Duodenal mucosa (tissue), 2 donors: Measurements from ENCODE around the gene LURAP1L.

Experiments
- H3K27ac ChIP-seq: one replicate; pipeline ENCODE4 v1.7.0; 2013; ENCODE audit warnings: low read depth, low read length
- H3K27me3 ChIP-seq, 2 donors: one replicate each; pipeline ENCODE4 v1.7.0; 2013; ENCODE audit warnings: low read length in 2 of 2, control low read depth in 1 of 2; ENCODE audit not compliant: insufficient read depth in 2 of 2, control insufficient read depth in 1 of 2
- H3K36me3 ChIP-seq, 2 donors: one replicate each; pipeline ENCODE4 v1.7.0; 2013; ENCODE audit warnings: low read length in 2 of 2, control low read depth in 1 of 2; ENCODE audit not compliant: insufficient read depth in 2 of 2, control insufficient read depth in 1 of 2
- H3K4me1 ChIP-seq, 2 donors: one replicate each; pipeline ENCODE4 v1.7.0; 2013; ENCODE audit warnings: low read length in 2 of 2, control low read depth in 1 of 2; ENCODE audit not compliant: insufficient read depth in 2 of 2, control insufficient read depth in 1 of 2
- H3K4me3 ChIP-seq, 2 donors: one replicate each; pipeline ENCODE4 v1.7.0; 2013; ENCODE audit warnings: low read length in 2 of 2, low read depth in 1 of 2
- H3K9ac ChIP-seq, 2 donors: one replicate each; pipeline ENCODE4 v1.7.0; 2013; ENCODE audit warnings: low read length in 2 of 2, low read depth in 1 of 2
- H3K9me3 ChIP-seq, 2 donors: one replicate each; pipeline ENCODE4 v1.7.0; 2013; ENCODE audit warnings: low read length in 2 of 2, control low read depth in 1 of 2; ENCODE audit not compliant: control insufficient read depth in 1 of 2

The LURAP1L gene

GRCh38 chr9:12790001-12790400 lies 15.2 kb downstream of the LURAP1L start:
- Histone ChIP-seq H3K36me3 (no peaks in the 10 kb centered on the region), H3K9me3 (no peaks in the 10 kb centered on the region), H3K9ac (no peak overlapping the region), H3K27ac (no peak overlapping the region), H3K4me1 (peaks cover 5 to 8% of the 10 kb centered on the region in 2 donors), H3K27me3 (no peaks in the 10 kb centered on the region), H3K4me3 (no peak overlapping the region)

- H3K4me3 ChIP-seq, result no peak overlapping the region
- no peaks in the 10 kb centered on the region for H3K36me3 ChIP-seq
- no peak overlapping the region for H3K27ac ChIP-seq
- H3K27me3 ChIP-seq, result no peaks in the 10 kb centered on the region
- H3K9me3 ChIP-seq, result no peaks in the 10 kb centered on the region
- no peaks in the 10 kb centered on the region for H3K4me1 ChIP-seq
- no peak overlapping the region for H3K9ac ChIP-seq
Measured at GRCh38 chr9:12790883-12791282, 16.1 kb downstream of the LURAP1L start.

GRCh38 chr9:12794101-12794799 lies 19.4 kb downstream of the LURAP1L start:
- Histone ChIP-seq H3K9me3 (no peaks in the 10 kb centered on the region), H3K27ac (no peak overlapping the region), H3K27me3 (no peaks in the 10 kb centered on the region), H3K36me3 (no peaks in the 10 kb centered on the region), H3K4me1 (no peaks in the 10 kb centered on the region), H3K9ac (no peak overlapping the region), H3K4me3 (no peak overlapping the region)

- H3K9ac ChIP-seq, result no peak overlapping the region
- no peak overlapping the region for H3K27ac ChIP-seq
- no peaks in the 10 kb centered on the region for H3K36me3 ChIP-seq
- no peak overlapping the region for H3K4me3 ChIP-seq
- H3K4me1 ChIP-seq, result no peaks in the 10 kb centered on the region
- H3K9me3 ChIP-seq, result no peaks in the 10 kb centered on the region
- H3K27me3 ChIP-seq, result no peaks in the 10 kb centered on the region
Measured at GRCh38 chr9:12796601-12797000, 21.8 kb downstream of the LURAP1L start.

GRCh38 chr9:12797037-12797436 lies 22.2 kb downstream of the LURAP1L start:
- Histone ChIP-seq H3K27ac (no peak overlapping the region), H3K4me1 (no peaks in the 10 kb centered on the region), H3K27me3 (no peaks in the 10 kb centered on the region), H3K36me3 (no peaks in the 10 kb centered on the region), H3K9ac (no peak overlapping the region), H3K4me3 (no peak overlapping the region), H3K9me3 (no peaks in the 10 kb centered on the region)

GRCh38 chr9:12798066-12798770 lies 23.4 kb downstream of the LURAP1L start:
- no peak overlapping the region for H3K27ac ChIP-seq
- no peaks in the 10 kb centered on the region for H3K27me3 ChIP-seq
- H3K4me3 ChIP-seq, result no peak overlapping the region
- H3K4me1 ChIP-seq, result no peaks in the 10 kb centered on the region
- no peaks in the 10 kb centered on the region for H3K9me3 ChIP-seq
- H3K36me3 ChIP-seq, result no peaks in the 10 kb centered on the region
- no peak overlapping the region for H3K9ac ChIP-seq

- H3K9me3 ChIP-seq, result no peaks in the 10 kb centered on the region
- H3K9ac ChIP-seq, result no peak overlapping the region
- H3K27me3 ChIP-seq, result no peaks in the 10 kb centered on the region
- H3K4me3 ChIP-seq, result no peak overlapping the region
- no peaks in the 10 kb centered on the region for H3K4me1 ChIP-seq
- H3K27ac ChIP-seq, result no peak overlapping the region
- H3K36me3 ChIP-seq, result no peaks in the 10 kb centered on the region
Measured at GRCh38 chr9:12801187-12801586, 26.4 kb downstream of the LURAP1L start.

- no peaks in the 10 kb centered on the region for H3K36me3 ChIP-seq
- H3K27ac ChIP-seq, result no peak overlapping the region
- no peaks in the 10 kb centered on the region for H3K27me3 ChIP-seq
- no peak overlapping the region for H3K4me3 ChIP-seq
- no peaks in the 10 kb centered on the region for H3K9me3 ChIP-seq
- no peaks in the 10 kb centered on the region for H3K4me1 ChIP-seq
- H3K9ac ChIP-seq, result no peak overlapping the region
Measured at GRCh38 chr9:12801663-12802062, 26.8 kb downstream of the LURAP1L start.

GRCh38 chr9:12802093-12802492 lies 27.3 kb downstream of the LURAP1L start:
- Histone ChIP-seq H3K27me3 (no peaks in the 10 kb centered on the region), H3K9ac (no peak overlapping the region), H3K36me3 (no peaks in the 10 kb centered on the region), H3K27ac (no peak overlapping the region), H3K4me3 (no peak overlapping the region), H3K4me1 (no peaks in the 10 kb centered on the region), H3K9me3 (no peaks in the 10 kb centered on the region)

- no peaks in the 10 kb centered on the region for H3K27me3 ChIP-seq
- no peak overlapping the region for H3K4me3 ChIP-seq
- no peak overlapping the region for H3K9ac ChIP-seq
- no peak overlapping the region for H3K27ac ChIP-seq
- peaks cover 0 to under 1% of the 10 kb centered on the region in 2 donors for H3K4me1 ChIP-seq
- no peaks in the 10 kb centered on the region for H3K36me3 ChIP-seq
- no peaks in the 10 kb centered on the region for H3K9me3 ChIP-seq
Measured at GRCh38 chr9:12808569-12808968, 33.7 kb downstream of the LURAP1L start.
